K562 (cell line): ENCODE data around the gene TRIO. TPM values are rescaled to one million over a fixed set of nuclear protein-coding genes. Genes with fewer than 3 reads are reported as not detected.

ENCODE experiments used
- ATAC-seq: fragments of 200-7000 bp; cut with Tn5 transposase; 3 replicates; pipeline ENCODE4 v1.9.1; 2020; ENCODE audit warnings: moderate library complexity
- BruUV-seq: library from RNA; stranded (reverse); fragments of 400-500 nt; replicated peaks from 2 replicates; lab custom pipeline; 2021; lab: Mats Ljungman, UMichigan
- CTCF ChIA-PET: fragments of 300-600 bp; formaldehyde crosslinking; extraction: SDS; loops from one replicate; lab custom pipeline; 2021; ENCODE audit warnings: low intra/inter-chr PET ratio; lab: Yijun Ruan, JAX
- POLR2A ChIA-PET: fragments of 300-600, 350-650 bp; sonication (Branson Sonifier 250); formaldehyde crosslinking; extraction: SDS; loops from one replicate; lab custom pipeline; 2021; ENCODE audit warnings: antibody characterized with exemption, inconsistent platforms; lab: Yijun Ruan, JAX
- DNase-seq, 4 experiments: peaks; one replicate each; pipeline versions ENCODE4 v3.0.0 to v3.0.0-alpha.2; 2011 to 2018; ENCODE audit warnings: low spot score in 3 of 4, mixed read lengths in 3 of 4; ENCODE audit errors: extremely low read depth in 1 of 4
- FAIRE-seq: peaks from 2 replicates; lab custom pipeline; 2011; peaks lifted over from hg19 to GRCh38; lab: Jason Lieb, UNC
- H2AFZ ChIP-seq: 2 replicates; pipeline ENCODE4 v1.6.0; 2011; ENCODE audit warnings: low read depth, low read length, control low read depth, inconsistent platforms
- H3K27ac ChIP-seq: fragments of 200-600 bp; 3 replicates; pipeline ENCODE4 v1.8.0; 2011; ENCODE audit warnings: low read depth, mild to moderate bottlenecking, control low read depth, inconsistent platforms, low read length, moderate library complexity, mixed read lengths; ENCODE audit errors: extremely low read depth
- H3K27me3 ChIP-seq, 2 experiments: fragments of 300-600 bp in 1 of 2; 2 replicates in 1 of 2; 3 replicates in 1 of 2; pipeline versions ENCODE4 v1.6.0 to v1.8.0; 2011; ENCODE audit warnings: inconsistent platforms in 2 of 2, low read length in 2 of 2, mild to moderate bottlenecking in 1 of 2, mixed read lengths in 1 of 2, moderate library complexity in 1 of 2; ENCODE audit not compliant: control insufficient read depth in 2 of 2, insufficient read depth in 2 of 2
- H3K36me3 ChIP-seq: fragments of 300-600 bp; 3 replicates; pipeline ENCODE4 v1.8.0; 2011; ENCODE audit warnings: mild to moderate bottlenecking, low read length, inconsistent platforms; ENCODE audit not compliant: control insufficient read depth, insufficient read depth
- H3K4me1 ChIP-seq, 2 experiments: fragments of 200-600 bp in 1 of 2; replicated peaks in 1 of 2; 2 replicates in 1 of 2; 3 replicates in 1 of 2; pipeline versions ENCODE4 v1.5.1 to v1.8.0; 2011; ENCODE audit warnings: inconsistent platforms in 2 of 2, low read length in 2 of 2, mild to moderate bottlenecking in 1 of 2, mixed read lengths in 1 of 2, moderate library complexity in 1 of 2; ENCODE audit not compliant: control insufficient read depth in 2 of 2, insufficient read depth in 2 of 2
- H3K4me2 ChIP-seq: 2 replicates; pipeline ENCODE4 v1.6.1; 2011; ENCODE audit warnings: low read length, control low read depth, inconsistent platforms, mixed read lengths; ENCODE audit not compliant: insufficient read depth
- H3K4me3 ChIP-seq: fragments of 200-600 bp; sonication (generic), shearing (Covaris generic); 2 replicates; pipeline ENCODE4 v1.5.1; 2016; ENCODE audit warnings: control low read depth, inconsistent platforms
- H3K79me2 ChIP-seq: fragments of 200-600 bp; 3 replicates; pipeline ENCODE4 v1.8.0; 2011; ENCODE audit warnings: low read length, inconsistent platforms; ENCODE audit not compliant: control insufficient read depth, insufficient read depth
- H3K9ac ChIP-seq, 2 experiments: 2 replicates each; pipeline versions ENCODE4 v1.6.0 to v1.6.1; 2011; ENCODE audit warnings: low read depth in 2 of 2, low read length in 2 of 2, control low read depth in 1 of 2, inconsistent platforms in 1 of 2, mild to moderate bottlenecking in 1 of 2, mixed read lengths in 1 of 2; ENCODE audit not compliant: insufficient read depth in 1 of 2
- H3K9me1 ChIP-seq: one replicate; pipeline ENCODE4 v1.6.0; 2011; ENCODE audit warnings: inconsistent platforms, mild to moderate bottlenecking, low read length, moderate library complexity; ENCODE audit not compliant: control insufficient read depth, insufficient read depth
- H3K9me3 ChIP-seq: replicated peaks from 2 replicates; pipeline ENCODE4 v1.5.1; 2011; ENCODE audit warnings: low read depth, low read length, inconsistent platforms; ENCODE audit not compliant: control insufficient read depth, insufficient read depth
- H4K20me1 ChIP-seq: replicated peaks from 2 replicates; pipeline ENCODE4 v1.6.1; 2011; ENCODE audit warnings: low read length, inconsistent platforms, mixed read lengths; ENCODE audit not compliant: control insufficient read depth, insufficient read depth
- CAMTA2 ChIP-seq: fragments of 250-450 bp; sonication (Bioruptor Pico); conservative IDR thresholded peaks from 2 replicates; pipeline ENCODE4 v1.5.1; 2022
- ESRRB ChIP-seq: fragments of 250-450 bp; sonication (Bioruptor Pico); IDR thresholded peaks from 2 replicates; pipeline ENCODE4 v1.5.0; 2020; ENCODE audit warnings: mild to moderate bottlenecking, moderate library complexity, borderline replicate concordance
- FUS ChIP-seq: fragments of 200-400 bp; formaldehyde crosslinking; optimal IDR thresholded peaks from 2 replicates; pipeline ENCODE3; 2017; ENCODE audit warnings: low read depth, low read length
- GATA2 ChIP-seq: sonication (generic); formaldehyde crosslinking; IDR thresholded peaks from 2 replicates; pipeline ENCODE4 v1.4.0; 2020; ENCODE audit warnings: mild to moderate bottlenecking, missing genetic modification reagents
- HDAC6 ChIP-seq: IDR thresholded peaks from 2 replicates; pipeline ENCODE4 v1.6.1; 2012; ENCODE audit warnings: low read depth, mild to moderate bottlenecking, control low read depth, inconsistent platforms, low read length, moderate library complexity
- KHSRP ChIP-seq: fragments of 450-650 bp; IDR thresholded peaks from 2 replicates; pipeline ENCODE4 v1.6.1; 2017
- KLF10 ChIP-seq: fragments of 250-450 bp; sonication (Bioruptor Pico); IDR thresholded peaks from 2 replicates; pipeline ENCODE4 v1.6.1; 2021; ENCODE audit warnings: matching md5 sums
- MAFF ChIP-seq: IDR thresholded peaks from 2 replicates; pipeline ENCODE4 v1.6.1; 2012; ENCODE audit warnings: low read length, improper control_type of control experiment
- MAZ ChIP-seq, 2 experiments: fragments of 450-650 bp in 1 of 2; sonication (generic) in 1 of 2; formaldehyde crosslinking; IDR thresholded peaks in 1 of 2; conservative IDR thresholded peaks in 1 of 2; 2 replicates each; pipeline versions ENCODE4 v1.4.0 to v1.5.0; 2020; ENCODE audit warnings: mild to moderate bottlenecking in 1 of 2, missing genetic modification reagents in 1 of 2
- MCM2 ChIP-seq: fragments of 450-650 bp; IDR thresholded peaks from 2 replicates; pipeline ENCODE4 v1.6.1; 2017; ENCODE audit warnings: low read depth, mild to moderate bottlenecking
- PURB ChIP-seq: sonication (generic); formaldehyde crosslinking; IDR thresholded peaks from 2 replicates; pipeline ENCODE4 v1.9.0; 2021; ENCODE audit warnings: low read depth, mild to moderate bottlenecking, missing genetic modification reagents
- RBM25 ChIP-seq: fragments of 200-400 bp; formaldehyde crosslinking; IDR thresholded peaks from 2 replicates; pipeline ENCODE4 v1.6.1; 2018; ENCODE audit warnings: low read length, low read depth, moderate library complexity; ENCODE audit not compliant: severe bottlenecking
- U2AF1 ChIP-seq: fragments of 200-400 bp; formaldehyde crosslinking; optimal IDR thresholded peaks from 2 replicates; pipeline ENCODE3; 2017; ENCODE audit warnings: mild to moderate bottlenecking, low read depth, low read length, moderate library complexity
- YY1 ChIP-seq, 3 experiments: IDR thresholded peaks; 2 replicates each; pipeline ENCODE4 v1.6.1; 2011; ENCODE audit warnings: low read length in 2 of 3, mild to moderate bottlenecking in 2 of 3, moderate library complexity in 2 of 3, borderline replicate concordance in 1 of 3, control low read depth in 1 of 3, low read depth in 1 of 3; ENCODE audit not compliant: insufficient read depth in 3 of 3, insufficient replicate concordance in 2 of 3, control insufficient read depth in 1 of 3, insufficient read length in 1 of 3; ENCODE audit errors: extremely low read depth in 1 of 3
- ZC3H11A ChIP-seq: IDR thresholded peaks from 2 replicates; pipeline ENCODE4 v1.6.1; 2012; ENCODE audit warnings: low read depth, low read length, improper control_type of control experiment
- WGBS: fragments of 100-300 bp; shearing (Covaris generic); methylation state at CpG from one replicate; pipeline ENCODE4 v1.1.6; 2016; ENCODE audit warnings: low coverage, mixed read lengths; ENCODE audit not compliant: insufficient coverage; ENCODE audit errors: missing lambda C conversion rate; 5-methylcytosine and 5-hydroxymethylcytosine counted together
- in situ Hi-C: fragments of 300-500 bp; cut with MboI; formaldehyde crosslinking; loops from 4 replicates; pipeline ENCODE4 v1.15.0; 2018; ENCODE audit warnings: inconsistent platforms, mixed read lengths
- intact Hi-C: fragments of 100-400 bp; cut with micrococcal nuclease; formaldehyde crosslinking; loops from 2 replicates; pipeline ENCODE4 v1.14.2; 2022
- polyA plus RNA-seq, 8 experiments: library from polyadenylated mRNA; depleted of rRNA in 4 of 8; stranded (reverse) in 5 of 8; unstranded in 3 of 8; fragments of >200 nt; fragmentation: Nextera tagmentation in 2 of 8; fragmentation: Illumina TruSeq in 1 of 8; extraction: Ambion mirVana in 2 of 8; extraction: Trizol in 1 of 8; gene quantifications; 2 replicates each; pipeline versions ENCODE4 v1.2.1 to v1.2.3, GENCODE V29; 2011 to 2014; ENCODE audit warnings: inconsistent platforms in 1 of 8, missing spikeins in 1 of 8
- total RNA-seq, 7 experiments: library from RNA; depleted of rRNA in 6 of 7; stranded (reverse); fragments of >200 nt in 6 of 7; fragmentation: Illumina TruSeq in 2 of 7; extraction: Trizol in 2 of 7; gene quantifications; 2 replicates each; pipeline versions ENCODE4 v1.2.1 to v1.2.3, GENCODE V29; 2011 to 2021; ENCODE audit warnings: low replicate concordance in 1 of 7
- TF ChIP-seq, protein P1 (sequence below): IDR thresholded peaks from 2 replicates; pipeline ENCODE4 v1.6.1; 2016; ENCODE audit warnings: missing genetic modification characterization, missing compliant biosample characterization

The TRIO gene
- total and polyA plus RNA-seq, 9 of the 15 experiments (the other 6 are each of a cell fraction or from before 2014, with no cell fraction given) = 0.24 to 5.0 (median 1.1) TPM

DNA sequence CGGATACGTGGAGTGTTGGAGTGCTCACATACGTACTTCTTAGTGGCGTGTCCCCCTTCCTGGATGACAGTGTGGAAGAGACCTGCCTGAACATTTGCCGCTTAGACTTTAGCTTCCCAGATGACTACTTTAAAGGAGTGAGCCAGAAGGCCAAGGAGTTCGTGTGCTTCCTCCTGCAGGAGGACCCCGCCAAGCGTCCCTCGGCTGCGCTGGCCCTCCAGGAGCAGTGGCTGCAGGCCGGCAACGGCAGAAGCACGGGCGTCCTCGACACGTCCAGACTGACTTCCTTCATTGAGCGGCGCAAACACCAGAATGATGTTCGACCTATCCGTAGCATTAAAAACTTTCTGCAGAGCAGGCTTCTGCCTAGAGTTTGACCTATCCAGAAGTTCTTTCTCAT, 364.9 kb downstream of the TRIO start (continued):
- TF ChIP-seq MAZ (CRISPR knock-in tag; conservative IDR thresholded peaks at IDR 0.05 in 1 of 2, IDR thresholded peaks at IDR 0.05 in 1 of 2) = no peak
- TF ChIP-seq KLF10 (CRISPR knock-in tag) = no peak
- no peak for TF ChIP-seq GATA2 (CRISPR knock-in tag)
- no peak for TF ChIP-seq PURB (CRISPR knock-in tag)
- TF ChIP-seq ZC3H11A = no peak
- no peak for TF ChIP-seq U2AF1
- TF ChIP-seq RBM25 = no peak

DNA sequence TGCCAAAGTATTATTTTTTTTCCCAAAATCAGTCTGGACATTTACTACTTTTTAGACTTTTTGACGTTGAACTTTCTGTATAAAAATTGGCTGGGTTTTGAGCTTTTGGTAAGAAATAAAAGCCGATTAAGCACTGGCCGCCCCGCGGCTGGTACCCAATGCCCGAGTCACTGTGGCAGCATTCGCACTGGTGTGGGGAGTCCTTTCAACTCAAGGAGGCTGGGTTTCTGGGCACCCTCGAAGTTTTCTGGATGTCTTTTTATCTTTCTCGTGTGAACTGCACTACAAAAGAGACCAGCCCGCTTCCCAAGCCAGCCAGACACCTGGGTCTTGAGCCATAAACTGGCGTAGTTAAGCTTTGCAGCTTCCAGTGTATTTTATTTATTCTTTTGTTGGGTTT, 366.4 kb downstream of the TRIO start:
- Histone ChIP-seq H3K27ac (no peak overlapping the region), H3K36me3 (no peaks in the 10 kb centered on the region), H4K20me1 (peaks cover 7% of the 10 kb centered on the region; the same call in 1 of the 2 replicates), H3K4me1 (no peaks in the 10 kb centered on the region), H3K9ac (no peak overlapping the region), H3K79me2 (no peaks in the 10 kb centered on the region), H3K9me1 (no peaks in the 10 kb centered on the region), H3K4me3 (no peak overlapping the region), H3K9me3 (no peaks in the 10 kb centered on the region), H3K4me2 (no peak overlapping the region), H3K27me3 (peaks cover 34 to 58% of the 10 kb centered on the region in 2 experiments), H2AFZ (no peak overlapping the region)
- CTCF ChIA-PET = no interaction called here
- no peak for TF ChIP-seq KHSRP
- no peak for TF ChIP-seq FUS
- TF ChIP-seq MCM2 = no peak
- TF ChIP-seq MAFF = no peak
- TF ChIP-seq HDAC6 = no peak
- no peak for TF ChIP-seq YY1 (IDR thresholded peaks at IDR 0.05; ENCODE audit: borderline replicate concordance in 1 of 3, control insufficient read depth in 1 of 3, extremely low read depth in 1 of 3, insufficient read depth in 3 of 3, insufficient read length in 1 of 3, insufficient replicate concordance in 2 of 3, low read depth in 1 of 3, low read length in 2 of 3)
- TF ChIP-seq ESRRB (CRISPR knock-in tag) = no peak
- no peak for TF ChIP-seq CAMTA2
- TF ChIP-seq, protein P1, sequence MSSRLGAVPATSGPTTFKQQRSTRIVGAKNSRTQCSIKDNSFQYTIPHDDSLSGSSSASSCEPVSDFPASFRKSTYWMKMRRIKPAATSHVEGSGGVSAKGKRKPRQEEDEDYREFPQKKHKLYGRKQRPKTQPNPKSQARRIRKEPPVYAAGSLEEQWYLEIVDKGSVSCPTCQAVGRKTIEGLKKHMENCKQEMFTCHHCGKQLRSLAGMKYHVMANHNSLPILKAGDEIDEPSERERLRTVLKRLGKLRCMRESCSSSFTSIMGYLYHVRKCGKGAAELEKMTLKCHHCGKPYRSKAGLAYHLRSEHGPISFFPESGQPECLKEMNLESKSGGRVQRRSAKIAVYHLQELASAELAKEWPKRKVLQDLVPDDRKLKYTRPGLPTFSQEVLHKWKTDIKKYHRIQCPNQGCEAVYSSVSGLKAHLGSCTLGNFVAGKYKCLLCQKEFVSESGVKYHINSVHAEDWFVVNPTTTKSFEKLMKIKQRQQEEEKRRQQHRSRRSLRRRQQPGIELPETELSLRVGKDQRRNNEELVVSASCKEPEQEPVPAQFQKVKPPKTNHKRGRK (tag) = no peak
- in situ Hi-C loops (no loop called here), intact Hi-C loops (no loop called here)
- POLR2A ChIA-PET = no interaction called here
- WGBS = 1% methylated on average over 11 of the region's 11 CpGs
- no TSS peak for BruUV-seq
- DNase-seq (no peak), ATAC-seq (no peak), FAIRE-seq (no peak)
